ENCODE results near the gene LRRC8A. TPM values are rescaled to one million over a fixed set of nuclear protein-coding genes. Genes with fewer than 3 reads are reported as not detected.

The LRRC8A gene
- total and polyA plus RNA-seq, 2 of the 4 experiments (the other 2 are of a cell fraction), result 42.8 to 60.9 TPM

DNA sequence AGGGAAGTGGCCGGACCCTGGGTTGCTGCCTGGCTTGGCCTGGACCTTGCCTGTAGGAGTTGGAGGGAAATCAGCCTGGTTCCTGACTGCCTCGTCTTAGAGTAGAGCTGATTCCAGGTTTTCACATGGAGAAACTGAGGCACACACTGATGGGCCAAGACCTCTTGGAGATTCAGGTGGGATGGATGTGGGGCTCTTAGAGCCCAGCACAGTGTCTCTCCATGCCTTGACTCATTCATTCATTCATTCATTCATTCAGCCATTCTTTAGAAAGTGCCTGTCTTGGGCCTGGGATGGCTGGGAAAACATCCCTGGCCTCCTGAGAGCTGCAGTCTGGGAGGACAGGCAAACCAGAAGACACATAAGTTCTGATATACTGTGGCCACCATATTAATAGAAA, 2.2 kb downstream of the LRRC8A start:
- Histone ChIP-seq H3K4me3 (ENCODE audit: insufficient read depth, low read depth, low read length) (no peak overlapping the region), H2AK9ac (replicated peaks; ENCODE audit: low read depth, low read length, poor library complexity) (peak overlapping the region; percentile 67), H2BK20ac (ENCODE audit: low read depth, low read length) (no peak overlapping the region), H4K5ac (ENCODE audit: low read depth, low read length) (no peak overlapping the region), H3K14ac (replicated peaks; ENCODE audit: low read depth, low read length) (no peak overlapping the region), H2AFZ (replicated peaks; ENCODE audit: low read length, poor library complexity) (no peak overlapping the region), H3K4ac (ENCODE audit: low read depth, low read length) (peak overlapping the region; percentile 61), H4K91ac (ENCODE audit: insufficient read depth, low read depth, low read length) (no peak overlapping the region), H3K9ac (ENCODE audit: low read depth, low read length) (no peak overlapping the region), H2BK5ac (ENCODE audit: low read depth, low read length, poor library complexity, severe bottlenecking) (no peak overlapping the region), H3K4me2 (ENCODE audit: low read depth, low read length) (no peak overlapping the region), H3K36me3 (ENCODE audit: control insufficient read depth, insufficient read depth, low read length) (peaks cover 32% of the 10 kb centered on the region), H2BK120ac (ENCODE audit: low read depth, low read length) (no peak overlapping the region), H3K23ac (ENCODE audit: low read depth, low read length) (peak overlapping the region; percentile 23; the same call in 1 of the 2 replicates), H2BK15ac (ENCODE audit: low read depth, low read length) (no peak overlapping the region), H3K4me1 (ENCODE audit: control insufficient read depth, insufficient read depth, low read length) (peaks cover 19% of the 10 kb centered on the region), H2AK5ac (ENCODE audit: low read depth, low read length) (no peak overlapping the region), H3K27me3 (ENCODE audit: control insufficient read depth, insufficient read depth, low read length) (no peaks in the 10 kb centered on the region), H3K9me1 (ENCODE audit: insufficient read depth, low read length) (peaks cover 33% of the 10 kb centered on the region), H3K79me1 (ENCODE audit: low read depth in 1 of 2, low read length in 2 of 2) (peaks cover 27 to 84% of the 10 kb centered on the region in 2 experiments), H3K56ac (ENCODE audit: extremely low read depth, insufficient read depth, low read length) (no peak overlapping the region), H3K9me3 (ENCODE audit: control insufficient read depth, insufficient read depth, low read length) (no peaks in the 10 kb centered on the region), H4K20me1 (ENCODE audit: insufficient read depth, low read length) (peaks cover 43% of the 10 kb centered on the region), H3K18ac (ENCODE audit: low read depth, low read length) (no peak overlapping the region), H4K8ac (ENCODE audit: low read depth in 2 of 2, low read length in 2 of 2) (no peak overlapping the region), H3K27ac (ENCODE audit: insufficient read depth, low read length) (no peak overlapping the region)
- DNase-seq, result no peak
- no TSS peak for BruUV-seq (replicated peaks)
- dilution Hi-C loops (cut with HindIII; ENCODE audit: low sequenced_read_pairs, unreplicated experiment), result no loop called here
- intact Hi-C loops (cut with micrococcal nuclease), result loop anchor here (5.0 kb wide), 1 partner anchor 63 kb away; the partner anchor contains the start of genes DOLK and NUP188
- no peak for ATAC-seq (ENCODE audit: low read depth)
- WGBS, 2 experiments (ENCODE audit: extremely low coverage in 2 of 2, insufficient read length in 1 of 2), result 86% methylated on average over 1 of the region's 2 CpGs; no CpG with 5 or more reads in 1 of the 2 experiments
- ChIA-PET POLR2A (ENCODE audit: unreplicated experiment) (no interaction called here), CTCF (no interaction called here)
- TF ChIP-seq RCOR1 (IDR thresholded peaks at IDR 0.05; ENCODE audit: insufficient replicate concordance, low read length) (no peak), RFX5 (IDR thresholded peaks at IDR 0.05; ENCODE audit: low read depth, low read length) (no peak), MAFK (IDR thresholded peaks at IDR 0.05; ENCODE audit: low read depth, low read length) (no peak)
- TF ChIP-seq, protein P1, sequence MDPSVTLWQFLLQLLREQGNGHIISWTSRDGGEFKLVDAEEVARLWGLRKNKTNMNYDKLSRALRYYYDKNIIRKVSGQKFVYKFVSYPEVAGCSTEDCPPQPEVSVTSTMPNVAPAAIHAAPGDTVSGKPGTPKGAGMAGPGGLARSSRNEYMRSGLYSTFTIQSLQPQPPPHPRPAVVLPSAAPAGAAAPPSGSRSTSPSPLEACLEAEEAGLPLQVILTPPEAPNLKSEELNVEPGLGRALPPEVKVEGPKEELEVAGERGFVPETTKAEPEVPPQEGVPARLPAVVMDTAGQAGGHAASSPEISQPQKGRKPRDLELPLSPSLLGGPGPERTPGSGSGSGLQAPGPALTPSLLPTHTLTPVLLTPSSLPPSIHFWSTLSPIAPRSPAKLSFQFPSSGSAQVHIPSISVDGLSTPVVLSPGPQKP (IDR thresholded peaks at IDR 0.05; ENCODE audit: borderline replicate concordance, low read depth, low read length), result no peak
- TF ChIP-seq, protein P2, sequence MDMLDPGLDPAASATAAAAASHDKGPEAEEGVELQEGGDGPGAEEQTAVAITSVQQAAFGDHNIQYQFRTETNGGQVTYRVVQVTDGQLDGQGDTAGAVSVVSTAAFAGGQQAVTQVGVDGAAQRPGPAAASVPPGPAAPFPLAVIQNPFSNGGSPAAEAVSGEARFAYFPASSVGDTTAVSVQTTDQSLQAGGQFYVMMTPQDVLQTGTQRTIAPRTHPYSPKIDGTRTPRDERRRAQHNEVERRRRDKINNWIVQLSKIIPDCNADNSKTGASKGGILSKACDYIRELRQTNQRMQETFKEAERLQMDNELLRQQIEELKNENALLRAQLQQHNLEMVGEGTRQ (IDR thresholded peaks at IDR 0.05; ENCODE audit: low read depth, low read length), result no peak
- in situ Hi-C loops (cut with MboI; ENCODE audit: low sequenced_read_pairs), result no loop called here
